HepG2 (cell line): ENCODE results near the gene PANX1. TPM values are rescaled to one million over a fixed set of nuclear protein-coding genes. Genes with fewer than 3 reads are reported as not detected.

Experiments
- ATAC-seq: fragments of 200-7000 bp; cut with Tn5 transposase; 3 replicates; pipeline ENCODE4 v1.9.1; 2020; ENCODE audit warnings: mild to moderate bottlenecking, moderate library complexity
- BruUV-seq: library from RNA; stranded (reverse); fragments of 400-500 nt; replicated peaks from 2 replicates; lab custom pipeline; 2021; lab: Mats Ljungman, UMichigan
- CTCF ChIA-PET: fragments of 300-600 bp; formaldehyde crosslinking; extraction: SDS; loops from one replicate; lab custom pipeline; 2021; ENCODE audit warnings: low total read pairs, inconsistent platforms, low intra/inter-chr PET ratio; lab: Yijun Ruan, JAX
- POLR2A ChIA-PET: fragments of 350-600 bp; sonication (Branson Sonifier 250); formaldehyde crosslinking; loops from one replicate; lab custom pipeline; 2020; ENCODE audit warnings: antibody characterized with exemption, inconsistent platforms; lab: Yijun Ruan, JAX
- DNase-seq: peaks from one replicate; pipeline ENCODE4 v3.0.0-alpha.2; 2015; ENCODE audit warnings: low spot score
- FAIRE-seq: peaks from 3 replicates; lab custom pipeline; 2011; peaks lifted over from hg19 to GRCh38; lab: Jason Lieb, UNC
- H2AFZ ChIP-seq: one replicate; pipeline ENCODE4 v1.6.1; 2011; ENCODE audit warnings: low read length, inconsistent platforms
- H3K27ac ChIP-seq: fragments of 300-600 bp; 3 replicates; pipeline ENCODE4 v1.8.0; 2011; ENCODE audit warnings: mixed run types, mild to moderate bottlenecking, mixed read lengths, low read length, inconsistent platforms; ENCODE audit not compliant: insufficient read depth; ENCODE audit errors: extremely low read length
- H3K27me3 ChIP-seq, 2 experiments: fragments of 200-600 bp in 1 of 2; 2 replicates in 1 of 2; 3 replicates in 1 of 2; pipeline versions ENCODE4 v1.6.0 to v1.8.0; 2011; ENCODE audit warnings: low read length in 2 of 2, mild to moderate bottlenecking in 2 of 2, moderate library complexity in 2 of 2, inconsistent platforms in 1 of 2; ENCODE audit not compliant: insufficient read depth in 2 of 2, control insufficient read depth in 1 of 2
- H3K36me3 ChIP-seq, 2 experiments: fragments of 200-600 bp in 1 of 2; replicated peaks in 1 of 2; 2 replicates in 1 of 2; 3 replicates in 1 of 2; pipeline versions ENCODE4 v1.5.1 to v1.8.0; 2011; ENCODE audit warnings: low read length in 2 of 2, inconsistent platforms in 1 of 2; ENCODE audit not compliant: insufficient read depth in 2 of 2, control insufficient read depth in 1 of 2
- H3K4me1 ChIP-seq: 2 replicates; pipeline ENCODE4 v1.5.1; 2012; ENCODE audit warnings: low read length, inconsistent platforms; ENCODE audit not compliant: insufficient read depth
- H3K4me2 ChIP-seq: 2 replicates; pipeline ENCODE4 v1.6.0; 2011; ENCODE audit warnings: low read depth, low read length, inconsistent platforms
- H3K4me3 ChIP-seq, 3 experiments: fragments of 200-600 bp in 1 of 3; sonication (generic), shearing (Covaris generic) in 1 of 3; replicated peaks in 1 of 3; 2 replicates each; pipeline ENCODE4 v1.5.1; 2011 to 2016; ENCODE audit warnings: low read length in 3 of 3, inconsistent platforms in 2 of 3, low read depth in 2 of 3, mild to moderate bottlenecking in 2 of 3, control low read depth in 1 of 3, mixed read lengths in 1 of 3; ENCODE audit not compliant: insufficient read depth in 1 of 3
- H3K79me2 ChIP-seq: one replicate; pipeline ENCODE4 v1.6.1; 2011; ENCODE audit warnings: low read length, inconsistent platforms; ENCODE audit not compliant: insufficient read depth
- H3K9ac ChIP-seq: 2 replicates; pipeline ENCODE4 v1.6.0; 2011; ENCODE audit warnings: mild to moderate bottlenecking, low read depth, low read length, inconsistent platforms; ENCODE audit not compliant: insufficient read depth
- H3K9me3 ChIP-seq: 2 replicates; pipeline ENCODE4 v1.5.1; 2012; ENCODE audit warnings: mild to moderate bottlenecking, low read length
- H4K20me1 ChIP-seq: 2 replicates; pipeline ENCODE4 v1.6.0; 2011; ENCODE audit warnings: inconsistent platforms, mild to moderate bottlenecking, low read length, moderate library complexity; ENCODE audit not compliant: insufficient read depth
- AKAP8 ChIP-seq: sonication (generic); formaldehyde crosslinking; IDR thresholded peaks from 2 replicates; pipeline ENCODE4 v1.5.1; 2020; ENCODE audit warnings: mild to moderate bottlenecking, missing genetic modification reagents
- BORCS8-MEF2B ChIP-seq: sonication (generic); formaldehyde crosslinking; IDR thresholded peaks from 2 replicates; pipeline ENCODE4 v1.8.0; 2022; ENCODE audit warnings: mild to moderate bottlenecking, missing genetic modification reagents
- DNMT1 ChIP-seq: sonication (generic); formaldehyde crosslinking; IDR thresholded peaks from 2 replicates; pipeline ENCODE4 v1.5.1; 2020; ENCODE audit warnings: mild to moderate bottlenecking, missing genetic modification reagents
- DZIP1 ChIP-seq: sonication (generic); formaldehyde crosslinking; IDR thresholded peaks from 2 replicates; pipeline ENCODE4 v1.5.0; 2020; ENCODE audit warnings: mild to moderate bottlenecking, missing genetic modification reagents
- EHMT2 ChIP-seq: fragments of 200-600 bp; sonication (generic); IDR thresholded peaks from 2 replicates; pipeline ENCODE4 v1.7.0; 2017; ENCODE audit warnings: antibody characterized with exemption, low read depth, low read length, borderline replicate concordance
- TBX3 ChIP-seq: fragments of 450-650 bp; IDR thresholded peaks from 2 replicates; pipeline ENCODE4 v1.6.1; 2017; ENCODE audit warnings: antibody characterized with exemption, mild to moderate bottlenecking, inconsistent platforms, borderline replicate concordance
- ZFP36L2 ChIP-seq: sonication (generic); formaldehyde crosslinking; IDR thresholded peaks from 2 replicates; pipeline ENCODE4 v1.4.0; 2020; ENCODE audit warnings: missing genetic modification reagents
- ZNF468 ChIP-seq: sonication (generic); formaldehyde crosslinking; IDR thresholded peaks from 2 replicates; pipeline ENCODE4 v1.8.0; 2022; ENCODE audit warnings: mild to moderate bottlenecking, moderate library complexity, missing genetic modification reagents
- ZNF513 ChIP-seq: sonication (generic); formaldehyde crosslinking; conservative IDR thresholded peaks from 2 replicates; pipeline ENCODE4 v1.5.0; 2020; ENCODE audit warnings: missing genetic modification reagents
- ZSCAN25 ChIP-seq: sonication (generic); formaldehyde crosslinking; IDR thresholded peaks from 2 replicates; pipeline ENCODE4 v1.8.0; 2022; ENCODE audit warnings: mild to moderate bottlenecking, missing genetic modification reagents
- WGBS: methylation state at CpG from one replicate; pipeline ENCODE4 v1.1.6; 2017; ENCODE audit warnings: low lambda C conversion rate; 5-methylcytosine and 5-hydroxymethylcytosine counted together
- in situ Hi-C: cut with HindIII; loops from 2 replicates; pipeline ENCODE4 v1.10.0; 2017; ENCODE audit warnings: low pct_unique_long_range_greater_than_20kb; ENCODE audit not compliant: extremely low pct_ligation_motif_present
- intact Hi-C: fragments of 100-400 bp; cut with micrococcal nuclease; formaldehyde crosslinking; loops from one replicate; pipeline ENCODE4 v1.10.0; 2022; ENCODE audit not compliant: unreplicated experiment
- polyA plus RNA-seq, 8 experiments: library from polyadenylated mRNA; depleted of rRNA in 3 of 8; stranded (reverse) in 7 of 8; unstranded in 1 of 8; fragments of >200 nt; fragmentation: Illumina TruSeq in 4 of 8; extraction: Trizol in 4 of 8; gene quantifications; 2 replicates each; pipeline versions ENCODE4 v1.2.1 to v1.2.3, GENCODE V29; 2011 to 2016; ENCODE audit warnings: low read depth in 4 of 8, missing spikeins in 1 of 8, mixed read lengths in 1 of 8; ENCODE audit not compliant: insufficient read depth in 1 of 8
- total RNA-seq, 5 experiments: library from RNA; depleted of rRNA; stranded (reverse); fragments of >200 nt; fragmentation: Illumina TruSeq; extraction: Trizol; gene quantifications; 2 replicates each; pipeline ENCODE4 v1.2.3, GENCODE V29; 2016; ENCODE audit warnings: low read depth in 1 of 5
- TF ChIP-seq, protein P1 (sequence below): sonication (generic); formaldehyde crosslinking; IDR thresholded peaks from 2 replicates; pipeline ENCODE4 v1.9.0; 2022; ENCODE audit warnings: missing genetic modification reagents, mild to moderate bottlenecking, borderline replicate concordance

The PANX1 gene
- total and polyA plus RNA-seq, 2 of the 13 experiments (the other 11 are each of a cell fraction or from before 2014, with no cell fraction given), result 8.3 to 24.8 TPM

- H2AFZ ChIP-seq, result no peak overlapping the region
- TF ChIP-seq BORCS8-MEF2B (CRISPR knock-in tag) (no peak), ZFP36L2 (no peak), ZNF468 (no peak), EHMT2 (no peak), ZNF513 (CRISPR knock-in tag) (no peak), DNMT1 (CRISPR knock-in tag) (no peak), TBX3 (no peak), AKAP8 (CRISPR knock-in tag) (no peak), DZIP1 (CRISPR knock-in tag) (no peak), ZSCAN25 (CRISPR knock-in tag) (no peak)
- TF ChIP-seq, protein P1, sequence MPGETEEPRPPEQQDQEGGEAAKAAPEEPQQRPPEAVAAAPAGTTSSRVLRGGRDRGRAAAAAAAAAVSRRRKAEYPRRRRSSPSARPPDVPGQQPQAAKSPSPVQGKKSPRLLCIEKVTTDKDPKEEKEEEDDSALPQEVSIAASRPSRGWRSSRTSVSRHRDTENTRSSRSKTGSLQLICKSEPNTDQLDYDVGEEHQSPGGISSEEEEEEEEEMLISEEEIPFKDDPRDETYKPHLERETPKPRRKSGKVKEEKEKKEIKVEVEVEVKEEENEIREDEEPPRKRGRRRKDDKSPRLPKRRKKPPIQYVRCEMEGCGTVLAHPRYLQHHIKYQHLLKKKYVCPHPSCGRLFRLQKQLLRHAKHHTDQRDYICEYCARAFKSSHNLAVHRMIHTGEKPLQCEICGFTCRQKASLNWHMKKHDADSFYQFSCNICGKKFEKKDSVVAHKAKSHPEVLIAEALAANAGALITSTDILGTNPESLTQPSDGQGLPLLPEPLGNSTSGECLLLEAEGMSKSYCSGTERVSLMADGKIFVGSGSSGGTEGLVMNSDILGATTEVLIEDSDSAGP (CRISPR knock-in tag), result no peak
- no TSS peak for BruUV-seq
- intact Hi-C loops (no loop called here), in situ Hi-C loops (no loop called here)
- no peaks in the 10 kb centered on the region for H3K27me3 ChIP-seq
- no peak overlapping the region for H3K9ac ChIP-seq
- FAIRE-seq, result no peak
- no peak overlapping the region for H3K4me3 ChIP-seq
- no peaks in the 10 kb centered on the region for H3K36me3 ChIP-seq
- peaks cover 3% of the 10 kb centered on the region; the same call in 1 of the 2 replicates for H4K20me1 ChIP-seq
- H3K27ac ChIP-seq, result no peak overlapping the region
- no peak for DNase-seq
- ChIA-PET CTCF (no interaction called here), POLR2A (interaction anchor here (1.7 kb wide), 1 partner anchor 10 kb away, joined by 5 read pairs; the partner anchor contains the start of gene PANX1)
- no peaks in the 10 kb centered on the region for H3K9me3 ChIP-seq
- peaks cover 35% of the 10 kb centered on the region for H3K4me1 ChIP-seq
- ATAC-seq, result no peak
- peaks cover 48% of the 10 kb centered on the region for H3K79me2 ChIP-seq
- WGBS, result 100% methylated on average over 2 of the region's 4 CpGs
- H3K4me2 ChIP-seq, result no peak overlapping the region
Measured at GRCh38 chr11:94139416-94139815, 10.8 kb downstream of the PANX1 start.
